GM12864 (cell line): ENCODE measurements around the gene APOL3.
A peak's percentile ranks its signal among the peaks of the same experiment; 100 is the strongest.
"Not testable (repeated sequence)": the region's sequence is repeated elsewhere in the genome, so short reads cannot be mapped to it uniquely, and the experiment has no call there.

Experiments used
- DNase-seq: peaks from one replicate; pipeline ENCODE4 v3.0.0-alpha.2; 2011; ENCODE audit warnings: low read depth
- H3K4me3 ChIP-seq: 2 replicates; pipeline ENCODE4 v1.5.1; 2011; ENCODE audit warnings: mild to moderate bottlenecking, low read depth, low read length, control low read depth
- CTCF ChIP-seq: IDR thresholded peaks from 2 replicates; pipeline ENCODE4 v1.5.1; 2011; ENCODE audit warnings: low read depth, mild to moderate bottlenecking, moderate library complexity, low read length, control low read depth, inconsistent platforms; ENCODE audit errors: missing control alignments

The APOL3 gene

DNA sequence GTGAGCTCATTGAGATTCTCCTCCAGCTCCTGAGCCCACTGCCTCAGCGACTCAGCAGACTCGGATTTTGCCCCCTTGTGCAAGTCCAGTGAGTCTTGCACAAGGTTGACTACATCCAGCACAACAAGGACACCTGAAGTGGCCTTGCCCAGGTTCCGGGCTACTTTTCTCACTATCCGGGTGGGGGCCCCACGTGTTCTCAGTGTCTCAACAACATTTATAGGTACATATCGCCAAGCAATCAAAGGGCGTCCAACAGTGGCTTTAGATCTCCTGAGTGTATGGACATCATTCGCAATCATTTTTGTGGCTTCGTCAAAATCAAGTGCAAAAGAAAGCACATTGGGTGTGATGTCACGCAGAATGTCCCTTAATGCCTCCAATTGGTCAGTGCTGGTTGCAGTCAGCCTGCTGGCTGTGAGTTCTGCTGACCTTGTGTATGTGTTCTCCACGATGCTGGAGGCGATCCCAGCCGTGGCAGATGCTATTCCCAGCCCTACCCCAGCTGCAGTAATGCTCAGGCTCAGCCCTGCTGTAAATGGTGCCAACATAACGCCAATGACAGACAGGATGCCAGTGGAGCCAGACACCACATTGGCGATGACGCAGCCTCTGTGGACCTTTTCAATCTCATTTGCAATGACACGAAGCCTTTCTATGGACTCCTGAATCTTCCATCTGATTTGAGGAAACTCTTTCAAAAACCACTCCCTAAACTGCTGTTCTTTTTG is 30.7 kb upstream of the APOL3 start:
- no peak overlapping the region for H3K4me3 ChIP-seq
- no peak for TF ChIP-seq CTCF
- DNase-seq, result no peak

- not testable (repeated sequence) for H3K4me3 ChIP-seq
Observed at GRCh38 chr22:36187862-36188261, 27.3 kb upstream of the APOL3 start.

GRCh38 chr22:36185828-36186624 is 25.5 kb upstream of the APOL3 start:
- DNase-seq, result no peak
- TF ChIP-seq CTCF, result peak; percentile 9

More at GRCh38 chr22:36187862-36188261, 27.3 kb upstream of the APOL3 start:
- not testable (repeated sequence) for DNase-seq

DNA sequence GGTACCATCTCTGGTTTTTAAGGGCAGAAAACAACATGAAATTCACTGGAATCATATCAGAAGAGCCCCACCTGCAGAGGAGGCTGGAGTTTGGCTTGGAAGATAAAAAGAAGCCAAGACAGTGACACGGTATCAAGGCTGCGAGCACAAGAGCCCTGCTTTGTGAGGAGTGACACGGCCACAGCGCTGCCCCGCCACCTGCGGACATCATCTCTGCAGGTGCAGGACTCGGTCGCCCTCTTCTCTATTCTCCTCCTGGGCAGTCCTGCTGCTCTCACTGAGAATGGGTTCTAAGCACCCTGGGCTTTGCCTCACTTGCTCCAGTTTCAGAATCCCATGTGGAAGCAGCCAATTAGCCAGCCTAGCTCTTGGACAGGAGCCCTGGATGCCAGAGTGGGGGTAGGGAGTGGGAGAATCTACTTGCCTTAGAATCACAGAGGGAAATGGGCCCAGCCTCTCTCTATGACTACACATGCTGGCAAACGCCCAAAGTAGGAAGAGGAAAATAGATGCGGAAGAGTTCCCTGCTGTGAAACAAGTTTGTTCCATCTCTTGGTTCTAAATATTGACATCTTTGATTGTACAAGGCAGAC is 24.0 kb upstream of the APOL3 start:
- TF ChIP-seq CTCF, result no peak
- no peak overlapping the region for H3K4me3 ChIP-seq
- no peak for DNase-seq

More at GRCh38 chr22:36185828-36186624, 25.5 kb upstream of the APOL3 start:
- H3K4me3 ChIP-seq, result no peak overlapping the region

- no peak for TF ChIP-seq CTCF
- no peak for DNase-seq
Observed at GRCh38 chr22:36183446-36183845, 22.9 kb upstream of the APOL3 start.

DNA sequence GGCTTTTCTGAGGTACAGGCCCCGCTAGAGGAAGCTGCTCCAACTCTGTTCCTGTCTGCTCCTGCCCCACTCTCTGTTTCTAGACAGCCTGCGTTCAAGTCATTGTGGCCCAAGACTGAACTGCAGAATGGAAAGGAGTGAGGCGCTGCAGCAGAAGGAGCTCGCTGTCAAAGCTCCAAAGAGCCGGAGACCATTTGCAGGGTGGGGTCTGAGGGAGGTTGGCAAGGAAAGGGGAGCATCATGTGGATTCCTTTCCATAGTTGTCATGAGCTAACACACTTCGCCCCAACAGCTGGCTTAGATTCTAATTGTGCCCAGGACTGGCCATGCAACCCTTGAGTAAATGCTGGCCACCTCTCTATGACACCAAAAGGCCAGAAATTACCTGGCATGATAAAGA is 22.3 kb upstream of the APOL3 start:
- no peak for TF ChIP-seq CTCF
- no peak for DNase-seq
- no peak overlapping the region for H3K4me3 ChIP-seq

More at GRCh38 chr22:36183446-36183845, 22.9 kb upstream of the APOL3 start:
- no peak overlapping the region for H3K4me3 ChIP-seq

- no peak for DNase-seq
- no peak for TF ChIP-seq CTCF
- no peak overlapping the region for H3K4me3 ChIP-seq
Observed at GRCh38 chr22:36182056-36182455, 21.5 kb upstream of the APOL3 start.
